HuH-7.5 (cell line): Measurements from ENCODE around the gene DNAH17.
A peak's percentile ranks its signal among the peaks of the same experiment; 100 is the strongest.

Source experiments
- DNase-seq: peaks from one replicate; pipeline ENCODE4 v3.0.0; 2011; ENCODE audit warnings: low spot score

DNAH17 gene

DNA sequence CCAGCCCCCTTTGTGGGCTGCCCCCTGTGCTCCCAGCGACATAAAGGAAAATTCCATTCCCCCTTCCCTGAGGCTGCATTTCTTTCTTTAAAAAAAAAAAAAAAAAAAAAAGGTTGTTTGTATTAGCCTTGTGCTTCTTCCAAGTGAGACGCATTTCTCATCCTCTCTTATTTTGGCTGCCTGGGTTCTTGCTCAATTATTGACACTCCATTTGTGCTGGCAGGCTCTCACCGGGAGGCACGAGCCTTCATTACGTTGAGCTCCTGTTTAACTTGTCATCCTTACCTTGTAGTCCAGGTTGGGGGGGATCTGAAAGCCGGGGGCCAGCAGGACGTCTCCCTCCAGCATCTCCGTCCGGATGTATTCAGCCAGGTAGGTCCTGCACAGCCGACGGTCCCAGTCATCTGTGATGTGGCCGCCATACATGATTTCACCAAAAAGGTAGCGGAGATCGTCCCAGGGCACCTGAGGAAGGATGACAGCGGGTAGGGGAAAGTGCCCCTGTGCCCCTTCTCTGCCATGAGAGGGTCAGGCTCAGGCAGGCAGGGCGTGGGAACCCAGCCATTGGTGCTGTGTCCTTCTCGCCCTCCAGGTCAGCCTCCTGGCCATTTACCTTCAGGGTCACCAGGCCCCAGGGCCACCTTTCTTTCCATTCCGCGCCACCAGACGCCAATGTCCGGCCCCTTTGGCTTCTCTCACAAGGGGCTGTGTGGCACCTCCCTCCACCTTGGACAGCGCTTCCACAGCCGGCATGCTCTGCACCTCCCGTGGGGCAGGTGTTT, 148.2 kb downstream of the DNAH17 start:
- DNase-seq = no peak

GRCh38 chr17:78428025-78428575, 149.1 kb downstream of the DNAH17 start:
- no peak for DNase-seq

DNA sequence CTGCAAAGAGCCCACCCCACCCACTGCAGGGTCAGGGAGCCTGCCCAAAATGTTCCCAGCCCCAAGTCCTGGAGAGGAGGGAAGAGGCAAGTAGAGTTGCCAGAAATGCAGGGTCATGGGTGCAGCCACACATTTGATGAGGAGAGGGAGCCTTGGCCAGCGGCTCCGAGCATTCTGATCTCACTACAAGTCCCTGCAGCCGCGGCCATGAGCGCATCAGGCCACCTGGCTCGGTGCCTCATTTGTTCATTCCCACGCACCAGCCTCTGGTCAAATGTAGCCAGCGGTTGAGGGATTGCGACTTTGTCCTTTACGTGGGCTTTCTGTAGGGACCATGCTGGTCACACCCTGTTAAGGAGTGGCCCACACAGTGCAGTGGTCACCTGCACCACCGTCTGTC, 150.1 kb downstream of the DNAH17 start:
- DNase-seq = no peak

- DNase-seq = no peak
Measured at GRCh38 chr17:78426293-78426879, 150.8 kb downstream of the DNAH17 start.

- no peak for DNase-seq
Measured at GRCh38 chr17:78425429-78425828, 151.8 kb downstream of the DNAH17 start.

GRCh38 chr17:78423961-78424675, 153.1 kb downstream of the DNAH17 start:
- DNase-seq = no peak

- DNase-seq = no peak
Measured at GRCh38 chr17:78422872-78423588, 154.2 kb downstream of the DNAH17 start.

DNA sequence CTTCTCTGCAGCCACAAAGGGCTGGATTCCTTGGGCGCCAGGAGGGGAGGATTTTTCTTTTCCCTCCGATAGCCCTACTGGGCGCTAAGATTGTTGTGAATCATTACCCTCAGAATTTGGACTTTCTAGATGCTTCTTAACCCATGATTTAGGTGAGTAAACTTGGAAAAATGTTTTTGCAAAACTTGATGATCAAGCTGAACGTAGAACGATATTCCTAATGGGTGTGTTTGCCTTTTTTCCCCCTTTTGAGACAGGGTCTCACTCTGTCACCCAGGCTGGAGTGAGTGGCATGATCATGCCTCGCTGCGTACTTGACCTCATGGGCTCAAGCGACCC, 155.0 kb downstream of the DNAH17 start:
- no peak for DNase-seq

DNA sequence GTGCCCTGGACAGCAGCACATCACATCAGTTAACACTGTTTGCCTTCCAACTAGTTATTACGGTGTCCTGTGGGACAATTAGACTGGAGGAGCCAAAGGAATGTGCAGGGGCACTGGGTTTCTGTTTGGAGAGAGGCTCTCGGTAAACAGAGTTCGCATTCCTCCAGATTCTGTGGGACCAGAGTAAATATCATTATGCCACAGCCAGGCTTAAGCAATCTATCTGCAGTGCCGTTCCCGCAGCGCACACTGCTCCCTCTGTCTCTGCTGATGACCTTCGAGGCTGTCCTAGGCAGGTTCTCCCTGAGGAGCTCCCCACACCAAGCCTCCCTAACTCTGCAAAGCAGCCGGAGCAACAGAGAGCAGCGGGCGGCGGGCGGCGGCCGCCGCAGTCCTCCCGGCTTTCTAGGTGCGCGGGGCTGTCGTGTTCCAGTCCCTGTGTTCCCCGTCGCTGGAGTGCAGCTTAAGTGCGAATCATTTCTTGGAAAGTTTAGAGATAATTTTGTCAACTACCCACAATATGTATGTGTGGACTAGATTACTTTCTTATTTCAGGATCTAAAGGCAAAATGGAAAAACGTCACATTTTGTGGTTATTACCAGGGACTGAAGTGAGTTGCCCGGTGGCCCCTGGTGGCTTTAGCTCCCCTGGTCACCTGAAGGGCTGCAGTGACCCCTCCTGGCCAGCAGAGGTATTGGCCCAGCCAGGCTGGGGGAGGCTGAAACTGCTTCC, 155.5 kb downstream of the DNAH17 start:
- peak; percentile 88 for DNase-seq

- no peak for DNase-seq
Measured at GRCh38 chr17:78421084-78421533, 156.1 kb downstream of the DNAH17 start.

- DNase-seq = no peak
Measured at GRCh38 chr17:78419970-78420815, 157.0 kb downstream of the DNAH17 start.

DNA sequence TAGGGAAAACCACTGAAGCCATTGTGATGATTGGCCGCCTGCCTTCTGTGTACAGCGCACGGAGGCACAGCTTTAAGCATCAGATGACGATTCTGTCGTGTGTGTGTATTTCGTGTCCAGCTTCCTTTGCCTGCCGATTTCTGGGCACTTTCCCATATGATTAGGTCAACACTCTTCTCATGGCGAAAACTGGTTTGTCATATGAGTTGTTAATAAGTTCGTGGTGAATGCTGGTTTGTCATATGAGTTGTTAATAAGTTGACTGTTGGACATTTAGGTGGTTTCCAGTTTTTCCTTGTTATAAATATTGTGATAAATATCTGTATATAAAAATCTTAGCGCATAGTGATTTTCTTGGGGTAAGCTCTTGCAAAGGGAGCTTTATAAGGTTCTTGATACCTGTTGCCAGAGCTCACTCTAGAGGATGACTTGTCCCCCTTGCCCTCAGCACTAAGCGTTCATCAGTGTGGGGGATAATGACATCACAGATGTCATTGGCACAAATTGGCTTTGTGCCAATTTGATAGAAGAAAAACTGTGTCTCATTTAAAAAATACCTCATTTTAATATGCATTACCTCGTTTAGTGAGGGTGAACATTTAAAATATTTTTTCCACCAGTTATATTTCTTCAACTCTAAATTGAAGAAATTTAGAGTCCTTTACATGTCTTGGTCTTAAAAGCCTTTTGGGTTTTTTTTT, 158.7 kb downstream of the DNAH17 start:
- DNase-seq = no peak

- DNase-seq = no peak
Measured at GRCh38 chr17:78417531-78417909, 159.7 kb downstream of the DNAH17 start.

DNA sequence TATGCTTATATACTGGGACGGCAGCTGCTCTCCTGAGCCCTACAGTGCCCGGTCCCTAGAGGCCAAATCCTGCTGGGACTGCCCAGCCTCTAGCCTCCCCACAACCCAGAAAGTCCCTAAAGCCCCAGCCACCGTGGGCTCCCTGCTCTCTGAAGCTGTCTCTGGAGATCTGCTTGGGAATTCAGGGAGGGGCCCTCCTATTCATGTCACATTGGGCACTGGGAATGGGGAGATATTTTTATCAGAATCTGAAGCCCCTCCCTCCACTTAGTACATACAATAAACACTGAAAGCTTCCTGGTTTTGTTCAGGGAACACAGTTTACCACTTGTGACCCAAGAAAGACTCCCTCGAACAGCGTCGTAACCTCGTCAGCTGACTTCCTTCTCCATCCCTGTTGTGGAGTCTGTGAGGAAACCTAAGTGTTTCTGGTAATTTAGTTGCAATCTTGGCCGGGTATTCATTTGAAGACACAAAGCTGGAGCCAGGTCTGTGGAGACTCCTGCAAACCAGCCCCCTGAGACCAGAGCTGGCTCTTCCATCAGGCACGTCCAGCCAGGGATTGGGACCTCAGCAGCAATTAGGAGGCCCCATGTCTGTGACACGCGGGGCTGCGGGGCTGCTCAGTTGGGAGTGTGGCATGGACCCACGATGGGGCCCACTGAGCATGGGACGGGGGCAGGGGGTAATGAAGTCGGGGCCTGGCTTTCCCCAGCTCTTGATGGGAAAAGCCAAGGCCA, 160.2 kb downstream of the DNAH17 start:
- DNase-seq = no peak

GRCh38 chr17:78415821-78416711, 161.1 kb downstream of the DNAH17 start:
- DNase-seq = no peak

GRCh38 chr17:78414178-78415162, 162.7 kb downstream of the DNAH17 start:
- DNase-seq = no peak

DNA sequence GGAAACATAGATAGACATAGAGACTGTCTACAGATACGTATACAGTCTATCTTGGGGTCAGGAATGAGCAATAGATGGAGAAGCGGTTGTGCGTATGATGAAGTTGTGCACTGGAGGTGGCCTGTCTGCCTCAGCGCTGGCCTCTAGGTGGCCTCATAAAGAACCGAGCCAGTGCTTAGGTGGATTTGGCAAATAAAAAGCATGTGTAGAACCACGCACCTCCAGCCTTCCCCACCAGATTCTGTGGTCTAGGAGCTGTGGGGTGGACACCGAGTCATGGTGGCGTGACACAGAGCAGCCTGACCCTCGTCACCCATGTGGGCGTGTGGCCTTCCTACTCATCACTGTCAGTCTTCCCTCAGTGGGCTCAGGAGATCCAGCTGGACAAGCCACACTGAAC, 164.8 kb downstream of the DNAH17 start:
- no peak for DNase-seq
